GM19193 (cell line): ENCODE results near the gene PRDM10.

ENCODE experiments used
- POLR2A ChIP-seq: IDR thresholded peaks from 4 replicates; pipeline ENCODE4 v1.6.1; 2011; ENCODE audit not compliant: insufficient read depth, insufficient read length; ENCODE audit errors: extremely low read depth

The PRDM10 gene

GRCh38 chr11:129943036-129943435 is 59.6 kb downstream of the PRDM10 start:
- TF ChIP-seq POLR2A, result no peak

GRCh38 chr11:129939510-129939909 is 63.1 kb downstream of the PRDM10 start:
- TF ChIP-seq POLR2A, result no peak

GRCh38 chr11:129938764-129939163 is 63.9 kb downstream of the PRDM10 start:
- TF ChIP-seq POLR2A, result no peak

GRCh38 chr11:129937592-129938238 is 64.9 kb downstream of the PRDM10 start:
- no peak for TF ChIP-seq POLR2A

- no peak for TF ChIP-seq POLR2A
Observed at GRCh38 chr11:129935723-129936122, 66.9 kb downstream of the PRDM10 start.

GRCh38 chr11:129933891-129934290 is 68.7 kb downstream of the PRDM10 start:
- no peak for TF ChIP-seq POLR2A

- no peak for TF ChIP-seq POLR2A
Observed at GRCh38 chr11:129933262-129933661, 69.4 kb downstream of the PRDM10 start.

- no peak for TF ChIP-seq POLR2A
Observed at GRCh38 chr11:129932381-129933067, 70.1 kb downstream of the PRDM10 start.

- TF ChIP-seq POLR2A, result no peak
Observed at GRCh38 chr11:129930743-129931142, 71.9 kb downstream of the PRDM10 start.

GRCh38 chr11:129930296-129930695 is 72.3 kb downstream of the PRDM10 start:
- TF ChIP-seq POLR2A, result no peak

- no peak for TF ChIP-seq POLR2A
Observed at GRCh38 chr11:129929721-129930120, 72.9 kb downstream of the PRDM10 start.

- no peak for TF ChIP-seq POLR2A
Observed at GRCh38 chr11:129928923-129929692, 73.5 kb downstream of the PRDM10 start.

GRCh38 chr11:129922674-129923073 is 80.0 kb downstream of the PRDM10 start:
- no peak for TF ChIP-seq POLR2A

GRCh38 chr11:129918361-129918760 is 84.3 kb downstream of the PRDM10 start:
- no peak for TF ChIP-seq POLR2A

- no peak for TF ChIP-seq POLR2A
Observed at GRCh38 chr11:129917231-129917630, 85.4 kb downstream of the PRDM10 start.

- TF ChIP-seq POLR2A, result no peak
Observed at GRCh38 chr11:129911298-129911697, 91.3 kb downstream of the PRDM10 start.
